ENCODE results near the gene LHFPL6. TPM values are rescaled to one million over a fixed set of nuclear protein-coding genes. Genes with fewer than 3 reads are reported as not detected.

LHFPL6 gene
- total RNA-seq, 4 donors from 2014 or later: 40.2 to 77.5 (median 66.6) TPM

- Histone ChIP-seq H3K27me3 (no peaks in the 10 kb centered on the region), H3K36me3 (no peaks in the 10 kb centered on the region), H3K4me1 (peaks cover 0 to 5% (median 0%) of the 10 kb centered on the region in 3 donors), H3K27ac (no peak overlapping the region), H3K4me3 (no peak overlapping the region), H3K9me3 (no peaks in the 10 kb centered on the region)
- 52 to 64% methylated on average over 5 of the region's 5 CpGs for WGBS, 2 donors (ENCODE audit: low coverage in 1 of 2)
- no peak for TF ChIP-seq EP300 (IDR thresholded peaks at IDR 0.05)
- no peak for TF ChIP-seq POLR2AphosphoS5 (IDR thresholded peaks at IDR 0.05)
- peak; percentile 77 to 93 (median 88) for TF ChIP-seq CTCF (IDR thresholded peaks at IDR 0.05)
- no peak for TF ChIP-seq POLR2A (IDR thresholded peaks at IDR 0.05)
- no peak for ATAC-seq
These were observed 9.1 kb upstream of the LHFPL6 start for GRCh38 chr13:39612023-39612637.

DNA sequence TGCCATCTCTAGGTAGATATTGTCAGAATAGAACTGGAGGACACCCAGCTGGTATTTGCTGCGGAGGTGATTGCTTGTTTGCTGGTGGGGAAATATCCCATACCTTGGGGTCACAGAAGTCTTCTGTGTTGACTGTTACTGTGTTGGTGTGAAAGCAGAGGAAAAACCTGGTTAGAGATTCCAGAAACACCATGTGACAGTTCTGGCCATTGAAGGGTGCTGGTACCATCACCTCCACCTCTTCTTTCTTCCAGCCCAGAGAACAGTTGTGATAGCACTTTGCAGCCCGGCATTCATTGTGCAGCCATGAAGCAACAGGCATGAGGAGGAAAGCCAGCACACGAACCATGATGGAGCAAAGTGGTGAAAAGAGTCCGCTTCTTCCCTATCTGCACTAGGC, 4.9 kb upstream of the LHFPL6 start:
- H3K4me3 ChIP-seq: no peak overlapping the region

GRCh38 chr13:39605677-39606320, 2.8 kb upstream of the LHFPL6 start:
- ATAC-seq: no peak
- Histone ChIP-seq H3K4me3 (no peak overlapping the region), H3K27ac (no peak overlapping the region), H3K36me3 (no peaks in the 10 kb centered on the region), H3K4me1 (peaks cover 0 to 26% (median 0%) of the 10 kb centered on the region in 3 donors), H3K27me3 (no peaks in the 10 kb centered on the region), H3K9me3 (no peaks in the 10 kb centered on the region)
- TF ChIP-seq CTCF (IDR thresholded peaks at IDR 0.05): no peak
- TF ChIP-seq POLR2A (IDR thresholded peaks at IDR 0.05): no peak
- no peak for TF ChIP-seq POLR2AphosphoS5 (IDR thresholded peaks at IDR 0.05)
- TF ChIP-seq EP300 (IDR thresholded peaks at IDR 0.05): no peak
- 97 to 100% methylated on average over 3 of the region's 3 CpGs for WGBS, 2 donors (ENCODE audit: low coverage in 1 of 2)

More for the DNA sequence above, 4.9 kb upstream of the LHFPL6 start:
- H3K9me3 ChIP-seq: no peaks in the 10 kb centered on the region
- peaks cover 0 to 9% (median 0%) of the 10 kb centered on the region in 3 donors for H3K4me1 ChIP-seq
- TF ChIP-seq EP300 (IDR thresholded peaks at IDR 0.05) (no peak), POLR2AphosphoS5 (IDR thresholded peaks at IDR 0.05) (no peak), CTCF (IDR thresholded peaks at IDR 0.05) (no peak), POLR2A (IDR thresholded peaks at IDR 0.05) (no peak)
- H3K36me3 ChIP-seq: no peaks in the 10 kb centered on the region
- no peak for ATAC-seq
- no peaks in the 10 kb centered on the region for H3K27me3 ChIP-seq
- 100% methylated on average over 1 to 3 of the region's 4 CpGs for WGBS, 2 donors (ENCODE audit: low coverage in 1 of 2)
- no peak overlapping the region for H3K27ac ChIP-seq

- Histone ChIP-seq H3K36me3 (no peaks in the 10 kb centered on the region), H3K9me3 (no peaks in the 10 kb centered on the region), H3K4me3 (no peak overlapping the region), H3K27ac (no peak overlapping the region), H3K4me1 (peaks cover 0 to 36% (median 0%) of the 10 kb centered on the region in 3 donors), H3K27me3 (no peaks in the 10 kb centered on the region)
- ATAC-seq: no peak
- 82 to 87% methylated on average over 3 to 5 of the region's 5 CpGs for WGBS, 2 donors (ENCODE audit: low coverage in 1 of 2)
- no peak for TF ChIP-seq POLR2AphosphoS5 (IDR thresholded peaks at IDR 0.05)
- TF ChIP-seq EP300 (IDR thresholded peaks at IDR 0.05): no peak
- TF ChIP-seq POLR2A (IDR thresholded peaks at IDR 0.05): no peak
These were observed 1.8 kb upstream of the LHFPL6 start for GRCh38 chr13:39604756-39605155.

- 3 to 7% methylated on average over 3 to 5 of the region's 15 CpGs for WGBS, 2 donors (ENCODE audit: low coverage in 1 of 2)
- ATAC-seq: peak; percentile 32
These were observed 493 bp upstream of the LHFPL6 start for GRCh38 chr13:39603424-39603947.

More at GRCh38 chr13:39603424-39603947, 493 bp upstream of the LHFPL6 start:
- no peaks in the 10 kb centered on the region for H3K36me3 ChIP-seq
- no peaks in the 10 kb centered on the region for H3K27me3 ChIP-seq
- peak overlapping the region; percentile 75 to 87 for H3K4me3 ChIP-seq
- peaks cover 0 to 49% (median 0%) of the 10 kb centered on the region in 3 donors for H3K4me1 ChIP-seq
- TF ChIP-seq CTCF (IDR thresholded peaks at IDR 0.05) (no peak), EP300 (IDR thresholded peaks at IDR 0.05) (no peak), POLR2AphosphoS5 (IDR thresholded peaks at IDR 0.05) (no peak), POLR2A (IDR thresholded peaks at IDR 0.05) (no peak)
- no peaks in the 10 kb centered on the region for H3K9me3 ChIP-seq
- H3K27ac ChIP-seq: peak overlapping the region; percentile 74 to 93 (median 90)
